HL-60 (cell line): ENCODE data around the gene PAQR8.

Experiments
- DNase-seq, 2 experiments: peaks; one replicate each; pipeline ENCODE4 v3.0.0-alpha.2; 2010 to 2020; ENCODE audit warnings: low read depth in 1 of 2, low spot score in 1 of 2
- H3K27ac ChIP-seq: fragments of 250-450 bp; sonication (Bioruptor Pico); replicated peaks from 2 replicates; pipeline ENCODE4 v1.5.1; 2020; ENCODE audit warnings: mild to moderate bottlenecking, moderate library complexity
- H3K27me3 ChIP-seq: fragments of 250-450 bp; sonication (Bioruptor Pico); 2 replicates; pipeline ENCODE4 v1.5.1; 2021; ENCODE audit warnings: mild to moderate bottlenecking, moderate library complexity; ENCODE audit not compliant: insufficient read depth, poor library complexity, severe bottlenecking
- H3K4me3 ChIP-seq: replicated peaks from 2 replicates; pipeline ENCODE4 v1.5.1; 2011; ENCODE audit warnings: mild to moderate bottlenecking, control low read depth, low read length; ENCODE audit not compliant: insufficient read depth
- CTCF ChIP-seq: IDR thresholded peaks from one replicate; pipeline ENCODE4 v1.5.1; 2011; ENCODE audit warnings: low read length, control low read depth, inconsistent platforms; ENCODE audit not compliant: insufficient read depth
- GABPA ChIP-seq: IDR thresholded peaks from 2 replicates; pipeline ENCODE4 v1.6.1; 2012; ENCODE audit warnings: low read depth
- POLR2AphosphoS5 ChIP-seq: IDR thresholded peaks from 2 replicates; pipeline ENCODE4 v1.6.1; 2012; ENCODE audit warnings: low read depth
- REST ChIP-seq: IDR thresholded peaks from 2 replicates; pipeline ENCODE4 v1.6.1; 2012; ENCODE audit warnings: low read depth; ENCODE audit not compliant: insufficient replicate concordance
- SPI1 ChIP-seq: IDR thresholded peaks from 2 replicates; pipeline ENCODE4 v1.6.1; 2012; ENCODE audit warnings: low read depth, mild to moderate bottlenecking, borderline replicate concordance

Gene PAQR8

GRCh38 chr6:52415917-52416628 is 54.1 kb downstream of the PAQR8 start:
- TF ChIP-seq REST (no peak), CTCF (no peak), POLR2AphosphoS5 (no peak), GABPA (no peak), SPI1 (no peak)
- Histone ChIP-seq H3K27ac (no peak overlapping the region), H3K4me3 (no peak overlapping the region), H3K27me3 (no peaks in the 10 kb centered on the region)
- no peak for DNase-seq

- H3K27ac ChIP-seq, result no peak overlapping the region
- DNase-seq, result peak in 1 of 2 experiments; percentile 47
- peak; percentile 60 for TF ChIP-seq CTCF
- no peak for TF ChIP-seq POLR2AphosphoS5
- no peak for TF ChIP-seq GABPA
These were observed 54.7 kb downstream of the PAQR8 start for GRCh38 chr6:52416629-52417151.

GRCh38 chr6:52417675-52418111 is 55.7 kb downstream of the PAQR8 start:
- DNase-seq, result no peak
- H3K27ac ChIP-seq, result no peak overlapping the region
- H3K27me3 ChIP-seq, result no peaks in the 10 kb centered on the region
- TF ChIP-seq SPI1 (no peak), CTCF (no peak), POLR2AphosphoS5 (no peak), GABPA (no peak), REST (no peak)
- no peak overlapping the region for H3K4me3 ChIP-seq

More at GRCh38 chr6:52416629-52417151, 54.7 kb downstream of the PAQR8 start:
- Histone ChIP-seq H3K4me3 (no peak overlapping the region), H3K27me3 (no peaks in the 10 kb centered on the region)
